NT2/D1 (cell line): Measurements from ENCODE around the gene ZNF597.

Experiments
- SUZ12 ChIP-seq: IDR thresholded peaks from 2 replicates; pipeline ENCODE4 v1.6.1; 2011; ENCODE audit not compliant: insufficient read length, insufficient read depth; ENCODE audit errors: extremely low read depth
- YY1 ChIP-seq: IDR thresholded peaks from 2 replicates; pipeline ENCODE4 v1.6.1; 2011; ENCODE audit not compliant: insufficient read length, insufficient read depth

DNA sequence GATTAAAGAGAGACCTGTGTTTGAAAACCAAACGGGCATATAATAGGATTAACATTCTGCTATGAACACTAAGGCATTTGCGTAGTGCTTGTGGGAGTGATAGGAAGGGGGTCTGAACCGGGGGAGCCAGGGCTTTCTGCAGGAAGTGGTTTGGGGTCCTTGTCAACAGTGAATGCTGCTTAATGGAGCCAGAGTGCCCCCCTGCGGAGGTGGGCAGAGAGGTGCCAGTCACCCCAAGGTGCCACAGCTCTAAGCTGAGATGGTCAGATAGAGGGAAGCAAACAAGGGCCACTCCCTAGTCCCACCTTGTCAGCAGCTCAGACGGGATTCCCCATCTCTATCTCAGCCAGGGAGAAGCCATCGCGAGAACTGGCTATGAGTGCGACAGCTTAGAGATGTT is 17.8 kb upstream of the ZNF597 start:
- TF ChIP-seq YY1, result no peak
- no peak for TF ChIP-seq SUZ12
